ENCODE measurements around the gene TRIM47.

DNA sequence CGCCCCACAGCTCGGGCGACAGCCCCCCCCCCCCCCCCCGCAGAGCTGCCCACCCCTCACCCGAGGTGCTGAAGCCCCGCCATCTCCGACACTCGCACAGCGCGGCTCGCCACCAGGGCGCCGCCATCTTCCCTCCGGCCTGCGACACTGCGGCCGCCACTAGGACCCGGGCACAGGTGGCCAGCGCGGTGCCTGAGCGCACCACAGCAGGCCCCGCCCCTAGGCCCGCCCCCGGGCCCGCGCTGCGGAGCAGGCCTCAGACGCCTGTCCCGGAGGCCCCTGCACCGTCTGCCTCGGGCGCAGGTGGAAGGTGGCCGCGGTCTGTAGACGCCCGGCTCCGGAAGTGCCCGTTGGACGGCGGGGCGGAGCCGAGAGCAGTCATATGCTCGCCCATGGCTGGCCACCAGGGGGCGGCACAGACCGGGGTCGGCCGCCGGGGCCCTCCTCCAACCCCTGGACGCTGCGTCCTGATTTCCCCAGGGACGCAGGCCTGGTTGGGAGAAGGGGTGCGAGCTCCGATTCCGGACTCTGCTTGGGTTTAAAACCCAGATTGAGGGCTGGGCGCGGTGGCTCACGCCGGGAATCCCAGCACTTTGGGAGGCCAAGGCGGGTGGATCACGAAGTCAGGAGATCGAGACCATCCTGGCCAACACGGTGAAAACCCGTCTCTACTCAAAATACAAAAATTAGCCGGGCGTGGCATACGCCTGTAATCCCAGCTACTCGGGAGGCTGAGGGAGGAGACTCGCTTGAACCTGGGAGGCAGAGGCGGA, 26.6 kb upstream of the TRIM47 start, which contains the start of gene MRPL38:
- peak; percentile 99 to 100 (median 100) for TF ChIP-seq CTCF (IDR thresholded peaks at IDR 0.05)
- no peak for TF ChIP-seq POLR2A (IDR thresholded peaks at IDR 0.05)
